HL-60 (cell line): ENCODE results near the gene BBS12.

Experiments
- GABPA ChIP-seq: IDR thresholded peaks from 2 replicates; pipeline ENCODE4 v1.6.1; 2012; ENCODE audit warnings: low read depth
- POLR2AphosphoS5 ChIP-seq: IDR thresholded peaks from 2 replicates; pipeline ENCODE4 v1.6.1; 2012; ENCODE audit warnings: low read depth
- SPI1 ChIP-seq: IDR thresholded peaks from 2 replicates; pipeline ENCODE4 v1.6.1; 2012; ENCODE audit warnings: low read depth, mild to moderate bottlenecking, borderline replicate concordance
- TF ChIP-seq, protein P1 (sequence below): IDR thresholded peaks from one replicate; pipeline ENCODE4 v1.5.1; 2011; ENCODE audit warnings: low read length, control low read depth, inconsistent platforms; ENCODE audit not compliant: insufficient read depth
- TF ChIP-seq, protein P2 (sequence below): IDR thresholded peaks from 2 replicates; pipeline ENCODE4 v1.6.1; 2012; ENCODE audit warnings: low read depth; ENCODE audit not compliant: insufficient replicate concordance

DNA sequence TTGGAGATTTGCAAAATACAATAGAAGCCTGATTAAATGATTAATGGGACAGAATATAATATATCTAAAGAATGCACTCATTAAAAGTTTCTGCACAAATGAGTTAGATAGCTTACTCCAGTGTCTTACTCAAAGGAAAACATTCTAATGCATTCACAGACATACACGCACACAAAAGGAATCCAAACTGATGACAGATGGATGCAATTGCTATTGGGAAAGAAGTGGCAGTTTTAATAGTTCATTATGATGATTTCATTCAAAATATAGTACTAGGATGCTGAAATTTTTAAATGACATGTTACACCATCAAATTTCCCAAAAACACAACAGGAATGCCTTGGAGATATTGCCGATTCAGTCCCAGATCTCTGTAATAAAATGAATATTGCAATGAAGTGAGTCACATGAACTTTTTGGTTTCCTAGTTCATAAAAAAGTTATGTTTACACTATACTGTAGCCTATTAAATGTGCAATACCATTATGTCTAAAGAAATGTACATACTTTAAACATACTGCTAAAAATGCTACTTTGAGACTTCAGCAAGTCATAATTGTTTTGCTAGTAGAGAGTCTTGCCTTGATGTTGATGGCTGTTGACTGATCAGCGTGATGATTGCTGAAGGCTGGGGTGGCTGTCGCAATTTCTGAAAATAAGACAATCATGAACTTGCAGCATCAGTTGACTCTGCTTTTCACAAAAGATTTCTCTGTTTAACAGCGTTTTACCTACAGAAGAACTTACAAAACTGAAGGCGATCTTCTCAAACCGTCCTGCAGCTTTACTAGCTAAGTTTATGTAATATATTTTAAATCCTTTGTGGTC is 45.6 kb downstream of the BBS12 start:
- TF ChIP-seq, protein P1, sequence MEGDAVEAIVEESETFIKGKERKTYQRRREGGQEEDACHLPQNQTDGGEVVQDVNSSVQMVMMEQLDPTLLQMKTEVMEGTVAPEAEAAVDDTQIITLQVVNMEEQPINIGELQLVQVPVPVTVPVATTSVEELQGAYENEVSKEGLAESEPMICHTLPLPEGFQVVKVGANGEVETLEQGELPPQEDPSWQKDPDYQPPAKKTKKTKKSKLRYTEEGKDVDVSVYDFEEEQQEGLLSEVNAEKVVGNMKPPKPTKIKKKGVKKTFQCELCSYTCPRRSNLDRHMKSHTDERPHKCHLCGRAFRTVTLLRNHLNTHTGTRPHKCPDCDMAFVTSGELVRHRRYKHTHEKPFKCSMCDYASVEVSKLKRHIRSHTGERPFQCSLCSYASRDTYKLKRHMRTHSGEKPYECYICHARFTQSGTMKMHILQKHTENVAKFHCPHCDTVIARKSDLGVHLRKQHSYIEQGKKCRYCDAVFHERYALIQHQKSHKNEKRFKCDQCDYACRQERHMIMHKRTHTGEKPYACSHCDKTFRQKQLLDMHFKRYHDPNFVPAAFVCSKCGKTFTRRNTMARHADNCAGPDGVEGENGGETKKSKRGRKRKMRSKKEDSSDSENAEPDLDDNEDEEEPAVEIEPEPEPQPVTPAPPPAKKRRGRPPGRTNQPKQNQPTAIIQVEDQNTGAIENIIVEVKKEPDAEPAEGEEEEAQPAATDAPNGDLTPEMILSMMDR, result no peak
- TF ChIP-seq POLR2AphosphoS5, result no peak
- TF ChIP-seq, protein P2, sequence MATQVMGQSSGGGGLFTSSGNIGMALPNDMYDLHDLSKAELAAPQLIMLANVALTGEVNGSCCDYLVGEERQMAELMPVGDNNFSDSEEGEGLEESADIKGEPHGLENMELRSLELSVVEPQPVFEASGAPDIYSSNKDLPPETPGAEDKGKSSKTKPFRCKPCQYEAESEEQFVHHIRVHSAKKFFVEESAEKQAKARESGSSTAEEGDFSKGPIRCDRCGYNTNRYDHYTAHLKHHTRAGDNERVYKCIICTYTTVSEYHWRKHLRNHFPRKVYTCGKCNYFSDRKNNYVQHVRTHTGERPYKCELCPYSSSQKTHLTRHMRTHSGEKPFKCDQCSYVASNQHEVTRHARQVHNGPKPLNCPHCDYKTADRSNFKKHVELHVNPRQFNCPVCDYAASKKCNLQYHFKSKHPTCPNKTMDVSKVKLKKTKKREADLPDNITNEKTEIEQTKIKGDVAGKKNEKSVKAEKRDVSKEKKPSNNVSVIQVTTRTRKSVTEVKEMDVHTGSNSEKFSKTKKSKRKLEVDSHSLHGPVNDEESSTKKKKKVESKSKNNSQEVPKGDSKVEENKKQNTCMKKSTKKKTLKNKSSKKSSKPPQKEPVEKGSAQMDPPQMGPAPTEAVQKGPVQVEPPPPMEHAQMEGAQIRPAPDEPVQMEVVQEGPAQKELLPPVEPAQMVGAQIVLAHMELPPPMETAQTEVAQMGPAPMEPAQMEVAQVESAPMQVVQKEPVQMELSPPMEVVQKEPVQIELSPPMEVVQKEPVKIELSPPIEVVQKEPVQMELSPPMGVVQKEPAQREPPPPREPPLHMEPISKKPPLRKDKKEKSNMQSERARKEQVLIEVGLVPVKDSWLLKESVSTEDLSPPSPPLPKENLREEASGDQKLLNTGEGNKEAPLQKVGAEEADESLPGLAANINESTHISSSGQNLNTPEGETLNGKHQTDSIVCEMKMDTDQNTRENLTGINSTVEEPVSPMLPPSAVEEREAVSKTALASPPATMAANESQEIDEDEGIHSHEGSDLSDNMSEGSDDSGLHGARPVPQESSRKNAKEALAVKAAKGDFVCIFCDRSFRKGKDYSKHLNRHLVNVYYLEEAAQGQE, result no peak
- no peak for TF ChIP-seq GABPA
- no peak for TF ChIP-seq SPI1
